Activated naive CD8-positive, alpha-beta T cell treated with anti-CD3 and anti-CD28 coated beads for 36 hours (primary cell): ENCODE data around the gene STAP2. TPM values are rescaled to one million over a fixed set of nuclear protein-coding genes. Genes with fewer than 3 reads are reported as not detected.

ENCODE experiments used
- DNase-seq: peaks from one replicate; pipeline ENCODE4 v3.0.0; 2021
- H3K27ac Mint-ChIP-seq: one replicate; pipeline ENCODE4 v1.8.0; 2022; ENCODE audit warnings: mild to moderate bottlenecking, moderate library complexity, mixed read lengths
- H3K27me3 Mint-ChIP-seq: one replicate; pipeline ENCODE4 v1.8.0; 2022; ENCODE audit warnings: mild to moderate bottlenecking, mixed read lengths
- H3K36me3 Mint-ChIP-seq: one replicate; pipeline ENCODE4 v1.8.0; 2021; ENCODE audit warnings: mild to moderate bottlenecking, mixed read lengths
- H3K4me1 Mint-ChIP-seq: one replicate; pipeline ENCODE4 v1.8.0; 2021; ENCODE audit warnings: mixed read lengths
- H3K4me3 Mint-ChIP-seq: one replicate; pipeline ENCODE4 v1.8.0; 2022; ENCODE audit warnings: mild to moderate bottlenecking, moderate library complexity, mixed read lengths
- H3K9me3 Mint-ChIP-seq: one replicate; pipeline ENCODE4 v1.8.0; 2022; ENCODE audit warnings: mixed read lengths
- total RNA-seq, 2 experiments: library from RNA; stranded (reverse); gene quantifications; one replicate each; pipeline ENCODE4 v1.2.3, GENCODE V29; 2021

STAP2 gene
- total RNA-seq, 2 experiments from 2014 or later, result 12.3 to 13.1 TPM

DNA sequence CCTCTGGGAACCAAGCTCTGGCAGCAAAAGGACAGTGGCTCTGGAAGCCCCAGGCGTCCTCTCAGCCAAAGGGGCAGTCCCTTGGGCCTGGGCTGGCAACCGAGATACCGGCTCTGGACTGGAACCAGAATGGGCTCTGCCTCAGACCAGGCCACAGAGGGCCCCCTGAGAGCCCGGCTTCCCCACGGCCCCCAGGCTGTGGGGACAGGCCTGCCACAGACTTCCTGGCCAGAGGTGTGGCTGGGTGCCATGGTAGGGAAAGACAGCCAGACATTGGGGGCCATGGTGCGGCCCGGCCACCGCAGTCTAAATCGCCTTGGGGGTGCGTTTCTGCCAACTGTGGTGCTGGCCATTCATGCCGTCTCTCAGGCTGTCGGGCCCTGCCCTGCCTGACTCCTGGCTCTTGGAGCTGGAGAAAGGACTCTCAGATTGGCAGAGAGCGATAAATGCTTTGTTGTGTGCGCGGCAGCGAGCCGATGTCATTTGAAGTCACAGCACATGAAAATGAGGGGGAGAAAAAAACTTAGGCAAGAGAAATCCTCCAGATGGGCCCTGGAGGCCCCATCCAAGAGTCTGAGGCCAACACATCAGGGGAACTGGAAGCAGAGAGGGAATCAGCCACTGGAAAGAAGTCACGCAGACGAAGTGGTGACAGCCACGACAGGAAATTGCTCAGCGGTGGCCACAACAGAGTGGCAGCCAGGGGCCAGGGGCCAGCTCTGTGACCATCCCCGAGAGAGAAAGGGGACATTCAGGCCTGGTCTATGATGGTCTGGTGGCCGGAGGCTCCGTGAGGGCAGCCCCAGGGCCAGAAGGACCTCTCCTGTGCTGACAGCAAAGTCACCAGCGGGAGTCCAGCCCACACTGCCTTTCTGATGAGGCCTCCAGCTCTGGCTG is 35.2 kb upstream of the STAP2 start:
- peak overlapping the region; percentile 52 for H3K27ac Mint-ChIP-seq
- H3K27me3 Mint-ChIP-seq, result no peaks in the 10 kb centered on the region
- H3K9me3 Mint-ChIP-seq, result no peaks in the 10 kb centered on the region
- peaks cover 5% of the 10 kb centered on the region for H3K36me3 Mint-ChIP-seq
- DNase-seq, result no peak
- peaks cover 48% of the 10 kb centered on the region for H3K4me1 Mint-ChIP-seq
- no peak overlapping the region for H3K4me3 Mint-ChIP-seq

DNA sequence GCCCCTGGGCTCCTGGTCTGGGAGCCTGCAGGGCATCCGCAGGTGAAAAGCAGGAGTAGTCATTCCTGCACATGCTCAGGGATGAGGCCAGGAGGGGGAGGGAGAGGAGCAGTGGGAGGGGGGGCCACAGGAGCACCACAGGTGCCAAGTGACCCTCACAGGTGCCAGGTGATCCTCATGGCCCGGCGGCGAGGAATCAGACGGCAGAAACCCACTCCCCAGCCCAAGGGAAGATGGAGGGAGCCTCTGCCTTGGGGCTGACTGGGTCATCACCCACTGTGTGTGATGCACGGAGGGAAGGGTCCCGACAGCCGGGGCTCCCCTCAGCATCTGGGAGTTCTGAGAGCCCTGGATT is 34.4 kb upstream of the STAP2 start:
- H3K36me3 Mint-ChIP-seq, result peaks cover 2% of the 10 kb centered on the region
- H3K27me3 Mint-ChIP-seq, result no peaks in the 10 kb centered on the region
- peaks cover 50% of the 10 kb centered on the region for H3K4me1 Mint-ChIP-seq
- no peak for DNase-seq
- H3K9me3 Mint-ChIP-seq, result no peaks in the 10 kb centered on the region
- H3K4me3 Mint-ChIP-seq, result no peak overlapping the region
- no peak overlapping the region for H3K27ac Mint-ChIP-seq

DNA sequence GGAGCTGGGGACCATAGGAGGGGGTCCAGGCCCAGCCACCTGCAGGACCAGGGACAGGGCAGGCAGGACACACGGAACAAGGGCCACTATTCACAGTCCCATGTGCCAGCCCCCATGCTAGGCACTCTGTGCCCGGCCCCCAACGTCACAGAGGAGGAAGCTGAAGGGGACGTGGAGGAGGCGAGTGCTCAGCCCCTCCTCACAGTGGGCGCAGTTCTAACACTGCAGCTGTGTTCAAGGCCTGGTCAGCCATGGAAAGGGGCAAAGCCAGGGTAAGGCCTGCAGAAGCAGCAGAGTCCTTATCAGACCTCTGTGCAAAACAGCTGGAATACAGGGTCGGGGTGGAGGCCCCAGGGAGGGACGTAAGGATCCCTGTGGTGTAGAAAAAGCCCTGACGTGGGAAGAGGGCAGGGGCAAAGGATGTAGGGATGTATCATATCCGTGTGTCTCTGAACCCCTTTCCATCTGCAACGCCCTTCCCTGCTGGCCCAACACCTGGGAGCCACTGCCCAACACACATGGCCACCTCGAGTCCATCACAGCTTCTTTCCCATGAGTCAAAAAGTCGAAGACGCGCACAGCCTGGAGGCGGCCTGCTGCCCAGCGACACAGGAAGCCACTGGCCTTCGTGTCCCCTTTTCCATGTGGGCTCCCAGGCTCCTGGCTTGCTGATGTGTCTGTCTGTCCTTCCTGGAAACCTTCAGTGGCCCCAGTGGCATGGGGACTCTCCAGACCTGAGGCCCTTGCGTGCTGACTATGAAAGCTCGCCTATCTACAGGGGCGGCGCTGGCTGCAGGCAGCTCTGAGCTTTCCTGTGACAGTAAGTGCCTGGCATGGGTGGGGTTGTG is 33.8 kb upstream of the STAP2 start:
- DNase-seq, result no peak
- Mint-ChIP-seq H3K4me3 (no peak overlapping the region), H3K36me3 (peaks cover 2% of the 10 kb centered on the region), H3K27me3 (no peaks in the 10 kb centered on the region), H3K4me1 (peaks cover 50% of the 10 kb centered on the region), H3K9me3 (no peaks in the 10 kb centered on the region), H3K27ac (peak overlapping the region; percentile 15)

DNA sequence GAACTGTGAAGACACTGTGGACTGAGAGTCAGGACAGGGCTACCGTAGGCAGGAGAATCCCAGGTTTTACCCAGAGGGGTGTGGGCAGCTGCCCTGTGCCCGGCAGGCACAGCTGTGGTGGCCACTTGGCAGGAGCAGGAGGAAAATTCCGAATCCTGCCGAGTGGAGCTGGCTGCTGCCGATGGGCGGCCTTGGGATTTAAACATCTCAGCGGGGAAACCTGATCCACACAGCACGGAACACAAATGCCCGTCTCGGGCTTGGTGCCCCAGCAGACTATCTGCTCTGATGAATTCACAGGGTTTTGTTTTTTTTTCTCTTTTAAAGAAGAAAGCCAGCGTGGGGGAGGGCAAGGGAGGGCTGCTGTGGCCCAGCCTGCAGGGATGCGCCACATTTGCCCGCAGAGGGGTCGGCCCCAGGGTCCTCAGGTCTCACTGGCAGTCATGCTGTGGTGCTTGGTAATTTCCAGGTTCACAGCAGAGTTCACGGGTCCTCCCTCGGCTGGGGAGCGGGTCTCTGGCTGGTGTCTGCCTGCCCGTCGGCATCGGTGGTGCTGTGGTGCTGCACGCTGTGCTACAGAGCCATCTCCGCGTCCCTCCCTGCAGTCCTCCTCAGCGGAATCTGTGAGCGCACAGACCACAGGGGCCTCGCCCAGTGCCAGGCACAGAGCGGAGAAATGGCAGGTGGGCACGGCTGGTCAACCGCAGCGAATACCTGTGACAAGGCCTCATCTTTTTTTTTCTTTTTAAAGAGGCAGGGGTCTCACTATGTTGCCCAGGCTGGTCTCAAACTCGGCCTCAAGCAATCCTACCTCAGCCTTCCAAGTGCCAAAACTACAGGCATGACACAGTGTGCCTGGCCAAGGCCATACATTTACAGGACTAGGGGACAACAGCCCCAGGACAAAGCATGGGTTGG is 32.9 kb upstream of the STAP2 start:
- peaks cover 46% of the 10 kb centered on the region for H3K4me1 Mint-ChIP-seq
- H3K36me3 Mint-ChIP-seq, result peaks cover 2% of the 10 kb centered on the region
- DNase-seq, result no peak
- no peaks in the 10 kb centered on the region for H3K9me3 Mint-ChIP-seq
- H3K27me3 Mint-ChIP-seq, result no peaks in the 10 kb centered on the region
- H3K27ac Mint-ChIP-seq, result peak overlapping the region; percentile 95
- no peak overlapping the region for H3K4me3 Mint-ChIP-seq

DNA sequence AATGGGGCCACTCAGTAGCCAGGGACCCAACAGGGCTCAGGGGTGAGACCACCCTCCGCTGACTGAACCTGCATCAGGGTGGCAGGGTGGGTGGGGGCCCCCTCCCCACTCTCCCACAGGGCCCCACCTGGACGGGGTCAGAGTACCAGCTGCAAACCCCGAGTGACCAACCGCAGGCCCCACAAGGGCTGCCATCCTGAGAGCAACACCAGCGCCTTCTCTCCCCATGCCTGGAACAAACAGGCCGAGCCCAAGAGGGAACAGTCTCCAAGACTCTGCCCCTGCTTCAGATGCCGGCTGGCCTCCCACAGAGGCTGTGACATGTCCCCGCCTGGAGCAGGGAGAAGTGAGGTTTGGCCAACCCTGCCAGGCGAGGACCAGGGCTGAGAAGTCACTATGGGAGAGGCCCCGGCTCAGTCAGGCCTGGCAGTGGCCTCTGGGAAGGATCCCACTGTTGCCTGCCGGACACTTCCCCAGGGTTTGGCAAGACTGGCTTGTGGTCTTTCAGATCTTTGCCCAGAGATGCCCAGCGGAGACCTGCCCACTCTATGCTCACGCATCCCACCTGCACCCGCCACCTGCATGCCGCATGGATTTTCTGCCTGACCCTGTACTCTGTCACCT is 31.9 kb upstream of the STAP2 start:
- H3K9me3 Mint-ChIP-seq, result no peaks in the 10 kb centered on the region
- peak overlapping the region; percentile 50 for H3K4me3 Mint-ChIP-seq
- DNase-seq, result no peak
- H3K36me3 Mint-ChIP-seq, result peaks cover 2% of the 10 kb centered on the region
- H3K27me3 Mint-ChIP-seq, result no peaks in the 10 kb centered on the region
- H3K4me1 Mint-ChIP-seq, result peaks cover 36% of the 10 kb centered on the region
- H3K27ac Mint-ChIP-seq, result peak overlapping the region; percentile 95

DNA sequence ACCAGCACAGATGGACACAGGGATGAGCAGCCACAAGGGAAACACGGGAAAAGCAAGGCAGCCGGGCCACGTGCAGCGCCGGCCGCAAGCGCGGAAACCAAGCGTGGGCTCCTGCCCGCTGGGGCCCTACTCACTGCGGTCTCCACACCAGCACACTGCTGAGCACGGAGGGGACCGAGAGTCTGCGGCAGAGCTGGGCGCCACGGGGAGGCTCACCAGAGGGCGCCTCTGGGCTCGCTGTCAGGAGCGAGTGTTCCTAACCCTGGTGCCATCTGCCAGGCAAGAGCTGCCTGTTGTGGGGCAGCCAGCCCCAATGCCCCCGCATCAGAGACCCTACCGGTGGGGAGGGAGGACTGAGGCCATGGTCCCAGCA is 31.2 kb upstream of the STAP2 start:
- Mint-ChIP-seq H3K27me3 (no peaks in the 10 kb centered on the region), H3K4me1 (peaks cover 35% of the 10 kb centered on the region)
- peak; percentile 85 for DNase-seq

DNA sequence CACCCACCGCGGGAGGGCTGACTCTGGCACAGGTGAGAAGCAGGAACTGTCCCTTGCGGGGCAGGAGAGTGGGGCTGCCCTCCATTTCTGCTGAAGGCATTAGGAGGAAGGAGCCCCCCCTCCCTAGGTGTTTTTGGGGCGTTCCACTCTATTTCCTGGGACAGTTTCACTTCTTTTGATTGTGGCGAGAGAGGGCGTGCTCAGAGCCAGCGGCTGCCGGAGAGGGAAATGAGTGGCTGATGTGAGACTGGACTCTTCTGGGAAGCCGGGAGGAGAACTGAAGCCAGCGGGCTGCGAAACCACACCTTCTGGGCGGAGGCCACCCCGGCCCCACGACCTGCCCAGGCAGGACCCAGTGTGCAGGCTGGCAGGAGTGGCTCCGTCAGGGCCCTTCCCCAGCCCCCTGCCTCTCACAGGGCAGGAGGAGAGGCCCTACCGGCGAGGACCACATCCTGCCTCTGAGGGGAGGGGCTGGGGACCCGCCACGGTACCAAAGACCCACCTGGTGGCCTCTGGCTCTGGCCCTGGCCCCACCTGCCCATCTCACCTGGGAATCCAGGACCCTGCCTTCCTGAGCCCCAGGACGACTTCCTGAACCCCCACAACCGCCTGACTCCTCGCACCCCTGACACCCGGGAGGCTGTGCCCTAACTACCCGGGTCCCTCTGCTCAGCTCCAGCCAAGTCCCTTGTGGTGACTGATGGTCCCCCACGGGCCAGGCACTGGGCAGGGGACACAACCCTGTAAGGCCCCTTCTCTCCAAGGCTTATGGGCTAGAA is 30.7 kb upstream of the STAP2 start:
- peak; percentile 82 for DNase-seq
- Mint-ChIP-seq H3K4me1 (peaks cover 35% of the 10 kb centered on the region), H3K27me3 (no peaks in the 10 kb centered on the region), H3K27ac (peak overlapping the region; percentile 95), H3K9me3 (no peaks in the 10 kb centered on the region), H3K36me3 (peaks cover 2% of the 10 kb centered on the region), H3K4me3 (peak overlapping the region; percentile 75)

More for the DNA sequence above, 31.2 kb upstream of the STAP2 start:
- H3K27ac Mint-ChIP-seq, result peak overlapping the region; percentile 95
- H3K9me3 Mint-ChIP-seq, result no peaks in the 10 kb centered on the region
- peak overlapping the region; percentile 75 for H3K4me3 Mint-ChIP-seq
- H3K36me3 Mint-ChIP-seq, result peaks cover 2% of the 10 kb centered on the region

DNA sequence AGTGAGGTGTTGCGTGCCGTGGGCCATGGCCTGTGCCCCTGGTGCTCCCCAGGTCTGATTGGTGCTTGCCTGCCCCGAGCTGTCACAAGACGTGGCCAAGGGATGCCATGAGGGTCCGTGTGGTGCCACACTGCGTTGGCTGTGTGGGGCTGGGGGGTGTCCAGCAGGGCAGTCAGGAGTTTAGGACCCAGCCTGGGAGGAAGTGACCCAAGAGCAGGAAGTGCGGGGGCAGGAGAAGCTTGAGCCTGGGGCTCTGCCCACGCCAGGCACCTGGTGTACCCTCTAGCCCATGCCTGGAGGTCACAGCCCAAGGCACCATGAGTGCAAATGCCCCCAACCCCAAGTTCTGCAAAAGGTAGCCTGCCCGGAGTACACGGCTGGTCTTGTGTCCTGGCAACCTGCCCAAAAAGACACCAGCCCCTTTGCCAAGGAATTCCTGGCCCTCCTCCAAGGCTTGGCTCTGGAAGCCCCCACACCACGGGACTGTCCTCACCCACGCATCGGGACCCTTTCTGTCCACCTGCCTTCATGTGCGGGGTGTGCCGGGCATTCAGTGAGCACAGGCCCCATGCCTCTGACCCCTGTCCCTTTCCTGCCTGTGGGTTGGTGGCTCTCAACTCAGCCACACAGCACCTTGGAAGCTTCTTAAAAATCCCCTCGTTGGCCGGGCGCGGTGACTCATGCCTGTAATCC is 29.6 kb upstream of the STAP2 start:
- Mint-ChIP-seq H3K9me3 (no peaks in the 10 kb centered on the region), H3K36me3 (no peaks in the 10 kb centered on the region), H3K27ac (peak overlapping the region; percentile 95), H3K27me3 (no peaks in the 10 kb centered on the region), H3K4me3 (peak overlapping the region; percentile 53), H3K4me1 (peaks cover 32% of the 10 kb centered on the region)
- DNase-seq, result no peak

DNA sequence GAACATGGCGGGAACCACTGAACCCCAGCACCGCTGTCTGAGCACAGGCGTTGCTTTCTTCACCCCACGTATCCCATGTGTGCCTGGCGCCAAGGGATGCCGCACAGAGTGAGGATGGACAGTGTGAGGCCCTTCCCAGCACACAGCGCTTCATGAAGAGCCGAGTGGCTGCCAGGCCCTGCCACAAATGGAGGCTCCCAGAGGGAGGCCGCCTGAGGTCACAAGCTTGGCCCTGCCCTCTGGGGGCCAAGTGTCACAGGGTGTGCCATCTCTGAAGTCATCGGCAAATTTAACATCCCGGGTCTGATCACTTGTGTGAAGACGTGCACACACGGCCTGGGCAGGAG is 29.1 kb upstream of the STAP2 start:
- Mint-ChIP-seq H3K27me3 (no peaks in the 10 kb centered on the region), H3K9me3 (no peaks in the 10 kb centered on the region), H3K36me3 (no peaks in the 10 kb centered on the region), H3K27ac (peak overlapping the region; percentile 68), H3K4me1 (peaks cover 32% of the 10 kb centered on the region), H3K4me3 (no peak overlapping the region)
- no peak for DNase-seq

DNA sequence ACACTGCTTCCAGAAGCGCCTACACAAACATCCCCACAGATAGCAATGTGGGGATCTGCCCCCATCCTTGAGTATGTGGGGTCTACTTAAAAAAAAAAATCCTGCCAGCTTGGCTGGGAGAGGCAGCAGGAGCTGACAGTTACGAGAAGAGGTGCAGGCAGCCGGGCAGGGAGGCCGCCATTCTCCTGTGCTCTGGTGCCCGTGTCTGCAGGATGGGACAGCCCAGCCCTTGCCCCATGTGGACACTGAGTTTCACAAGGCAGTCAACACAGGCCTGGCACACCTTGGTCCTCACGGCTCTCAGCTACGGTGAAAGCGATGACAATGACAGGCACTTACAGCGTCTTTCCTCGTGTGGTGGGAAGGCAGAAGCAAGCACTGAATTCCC is 28.7 kb upstream of the STAP2 start:
- H3K27ac Mint-ChIP-seq, result no peak overlapping the region
- no peak overlapping the region for H3K4me3 Mint-ChIP-seq
- peaks cover 29% of the 10 kb centered on the region for H3K4me1 Mint-ChIP-seq
- H3K27me3 Mint-ChIP-seq, result no peaks in the 10 kb centered on the region
- no peak for DNase-seq
- no peaks in the 10 kb centered on the region for H3K36me3 Mint-ChIP-seq
- H3K9me3 Mint-ChIP-seq, result no peaks in the 10 kb centered on the region

DNA sequence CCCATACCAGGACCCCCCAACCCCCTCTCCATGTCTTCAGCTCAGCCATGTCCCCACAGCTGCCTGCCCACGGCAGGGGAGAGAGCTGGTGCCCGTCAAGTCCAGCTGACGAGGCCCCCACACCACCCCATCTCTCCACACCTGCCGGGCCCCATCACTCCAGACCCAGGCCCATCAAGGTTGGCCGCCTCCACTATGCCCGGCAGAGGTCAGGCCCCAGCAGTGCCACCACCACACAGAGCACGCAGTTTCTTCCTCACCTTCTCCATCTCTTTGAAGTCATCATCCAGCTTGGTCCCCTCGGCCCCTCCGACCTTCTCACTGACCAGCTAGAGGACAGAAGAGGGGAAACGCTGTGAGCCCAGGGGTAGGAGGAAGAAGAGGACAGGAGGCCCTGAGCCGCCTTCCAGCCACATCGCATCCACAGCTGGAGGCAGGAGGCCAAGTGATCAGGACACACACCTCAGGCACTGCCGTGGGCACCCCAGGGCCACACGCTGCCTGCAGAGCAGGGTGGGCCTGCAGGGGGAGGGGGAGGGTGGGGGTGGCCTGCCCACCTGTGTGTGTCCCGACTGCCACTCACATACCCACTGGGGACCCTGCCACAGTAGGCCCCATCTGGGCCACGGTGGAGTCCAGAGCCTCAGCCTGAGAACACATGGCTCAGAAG is 28.2 kb upstream of the STAP2 start:
- no peaks in the 10 kb centered on the region for H3K36me3 Mint-ChIP-seq
- no peak for DNase-seq
- H3K27ac Mint-ChIP-seq, result peak overlapping the region; percentile 42

DNA sequence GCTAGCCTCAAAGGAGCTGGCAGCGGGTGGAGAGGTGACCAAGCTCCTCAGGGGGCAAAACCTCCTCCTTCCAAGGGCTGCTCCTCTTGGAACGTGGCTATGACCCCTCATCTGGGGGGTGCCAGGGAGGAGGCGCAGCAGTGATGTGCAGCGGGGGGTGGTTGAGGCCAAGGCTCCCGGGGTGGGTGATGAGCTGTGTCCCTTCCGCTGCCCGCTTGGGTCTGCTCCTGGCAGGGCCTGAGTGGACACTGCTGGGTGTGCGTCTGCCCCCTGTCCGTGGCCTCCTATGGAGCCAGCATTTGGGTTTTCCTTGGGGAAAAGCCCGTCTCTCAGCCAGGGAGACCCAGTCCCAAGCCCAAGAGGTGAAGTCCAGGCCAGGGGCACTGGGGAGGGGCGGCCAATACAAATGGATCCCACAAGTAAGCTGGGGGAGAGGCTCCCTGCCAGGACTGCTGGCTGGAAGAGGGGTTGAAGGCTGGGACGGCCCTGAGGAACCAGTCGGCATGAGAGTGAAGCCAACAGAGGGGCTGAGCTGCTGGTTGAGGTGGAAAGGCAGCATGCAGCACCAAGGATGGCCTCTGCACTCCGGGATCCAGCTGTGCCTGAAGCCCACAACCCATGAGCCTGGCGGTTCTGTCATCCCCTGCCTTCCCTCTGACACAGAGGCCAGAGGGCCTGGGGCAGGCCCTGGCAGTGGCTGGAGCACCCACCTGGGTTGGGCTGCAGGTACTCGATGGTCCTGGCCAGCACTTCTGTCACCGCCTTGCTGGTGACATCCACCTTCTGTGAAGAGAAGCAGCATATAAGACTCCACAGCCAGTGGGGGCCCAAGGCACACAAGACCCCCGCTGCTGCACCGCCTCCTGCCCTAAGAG is 27.4 kb upstream of the STAP2 start:
- H3K9me3 Mint-ChIP-seq, result no peaks in the 10 kb centered on the region
- no peak overlapping the region for H3K27ac Mint-ChIP-seq
- H3K4me1 Mint-ChIP-seq, result peaks cover 28% of the 10 kb centered on the region
- H3K27me3 Mint-ChIP-seq, result no peaks in the 10 kb centered on the region
- DNase-seq, result no peak
- H3K4me3 Mint-ChIP-seq, result no peak overlapping the region
- no peaks in the 10 kb centered on the region for H3K36me3 Mint-ChIP-seq

More for the DNA sequence above, 28.2 kb upstream of the STAP2 start:
- no peak overlapping the region for H3K4me3 Mint-ChIP-seq
- no peaks in the 10 kb centered on the region for H3K9me3 Mint-ChIP-seq
- peaks cover 29% of the 10 kb centered on the region for H3K4me1 Mint-ChIP-seq
- no peaks in the 10 kb centered on the region for H3K27me3 Mint-ChIP-seq
